ENCODE data around the gene RGL1.

RGL1 gene

DNA sequence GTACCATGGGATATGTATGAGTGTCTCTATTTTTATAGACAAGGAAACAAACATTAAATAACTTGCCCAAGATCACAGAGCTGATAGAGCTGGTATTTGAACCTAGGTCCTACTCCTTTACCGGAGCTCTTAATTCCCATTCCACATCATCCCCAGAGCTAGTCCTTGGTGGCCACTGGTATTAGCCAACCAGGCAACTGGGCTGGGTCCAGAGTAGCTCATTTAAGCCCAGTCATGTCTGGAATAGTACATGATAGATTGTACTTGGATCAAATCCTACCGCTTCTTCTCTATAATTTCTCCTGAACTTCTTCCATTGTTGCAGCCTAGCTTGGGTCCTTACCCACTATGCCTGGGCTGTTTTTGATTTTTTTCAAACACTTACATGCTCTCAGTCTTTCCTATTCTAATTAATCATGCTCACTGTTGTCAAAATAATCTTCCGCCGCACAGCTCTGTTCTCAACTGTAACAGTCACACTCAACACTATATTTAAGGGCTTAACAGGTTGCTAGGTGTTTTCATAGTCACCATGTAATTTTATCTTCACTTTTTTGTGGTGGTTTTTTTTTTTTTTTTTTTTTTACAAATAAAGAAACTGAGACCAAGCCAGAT lies 152.4 kb downstream of the RGL1 start:
- no peak for DNase-seq (ENCODE audit: low read depth)

GRCh38 chr1:183958958-183959357 lies 154.0 kb downstream of the RGL1 start:
- no peak for DNase-seq (ENCODE audit: low read depth)

- DNase-seq (ENCODE audit: low read depth) = no peak
Measured at GRCh38 chr1:183961132-183961531, 156.2 kb downstream of the RGL1 start.

DNA sequence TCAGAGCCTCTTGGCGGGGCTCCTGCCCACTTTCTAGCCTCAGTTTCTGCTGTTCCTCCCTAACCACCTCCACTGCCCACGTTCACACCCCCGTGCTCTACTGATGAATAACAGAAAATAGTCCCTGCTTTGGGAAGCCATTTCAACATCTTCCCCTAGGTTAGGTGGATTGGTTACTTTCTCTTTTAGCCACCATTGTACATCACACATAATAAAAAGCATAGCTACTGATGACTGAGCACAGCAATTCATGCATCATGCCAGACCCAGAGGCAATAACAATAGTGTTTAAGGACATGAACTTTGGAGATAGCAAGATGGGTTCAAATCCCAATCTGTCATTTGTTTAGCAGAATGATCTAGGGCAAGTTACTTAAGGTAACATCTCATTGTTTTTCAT lies 158.0 kb downstream of the RGL1 start:
- no peak for DNase-seq (ENCODE audit: low read depth)

DNA sequence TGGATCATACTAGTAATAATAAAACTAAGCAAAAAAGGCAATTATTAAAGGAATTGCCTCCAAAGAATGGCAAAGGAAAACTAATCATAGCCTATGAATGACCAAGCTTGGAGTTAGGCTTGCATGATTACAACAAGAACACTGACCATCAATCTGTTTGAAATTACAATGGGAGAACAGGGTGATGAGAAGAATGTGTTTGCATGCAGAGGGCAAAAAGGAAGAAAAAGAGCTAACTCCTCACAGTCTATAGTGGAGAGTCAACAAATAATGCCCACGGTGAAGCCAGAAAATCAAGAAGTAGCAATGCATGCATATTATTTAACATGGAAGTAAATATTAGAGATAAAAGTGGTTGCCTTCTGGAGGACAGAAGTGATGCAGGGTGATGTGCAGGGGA lies 160.8 kb downstream of the RGL1 start:
- no peak for DNase-seq (ENCODE audit: low read depth)

DNA sequence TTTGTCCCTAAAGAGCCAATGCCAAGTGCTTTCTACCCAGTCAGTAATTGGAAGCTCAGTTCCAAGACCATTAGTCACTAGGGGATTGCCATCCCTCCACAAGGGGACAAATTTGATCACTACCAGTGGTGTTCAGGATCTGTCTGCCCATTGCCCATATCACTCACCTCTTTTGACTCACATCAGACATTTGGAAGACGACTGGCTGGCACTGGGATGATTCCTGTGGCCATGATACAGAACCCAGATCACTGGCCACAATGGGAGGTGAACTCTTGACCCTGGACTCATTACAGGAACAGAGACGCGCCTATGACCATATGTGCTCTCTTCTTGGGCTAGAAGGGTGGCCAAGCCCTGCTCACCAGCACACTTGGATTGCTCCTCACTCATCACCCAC lies 161.6 kb downstream of the RGL1 start:
- DNase-seq (ENCODE audit: low read depth) = no peak

- DNase-seq (ENCODE audit: low read depth) = no peak
Measured at GRCh38 chr1:183967914-183968313, 163.0 kb downstream of the RGL1 start.

DNA sequence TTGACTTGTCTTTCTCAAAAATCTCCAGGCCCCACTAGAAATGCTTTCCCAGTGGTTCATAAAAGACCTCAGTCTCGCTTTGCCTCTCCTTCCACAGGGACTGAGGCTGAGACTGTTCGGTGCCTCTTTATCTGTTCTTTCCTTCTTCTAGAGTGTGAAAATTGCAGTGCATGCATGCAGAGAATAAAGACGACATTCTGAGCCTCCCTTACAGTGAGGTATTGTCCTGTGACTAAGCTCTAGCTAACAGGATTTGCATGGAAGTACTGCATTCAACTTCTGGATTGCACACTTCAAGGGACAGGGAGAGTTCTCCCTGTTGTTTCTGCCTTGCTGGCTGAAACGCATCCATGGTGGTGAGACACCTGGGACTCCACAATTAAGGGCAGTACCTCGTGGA lies 163.5 kb downstream of the RGL1 start:
- DNase-seq (ENCODE audit: low read depth) = no peak

- DNase-seq (ENCODE audit: low read depth) = no peak
Measured at GRCh38 chr1:183970516-183971300, 165.8 kb downstream of the RGL1 start.

DNA sequence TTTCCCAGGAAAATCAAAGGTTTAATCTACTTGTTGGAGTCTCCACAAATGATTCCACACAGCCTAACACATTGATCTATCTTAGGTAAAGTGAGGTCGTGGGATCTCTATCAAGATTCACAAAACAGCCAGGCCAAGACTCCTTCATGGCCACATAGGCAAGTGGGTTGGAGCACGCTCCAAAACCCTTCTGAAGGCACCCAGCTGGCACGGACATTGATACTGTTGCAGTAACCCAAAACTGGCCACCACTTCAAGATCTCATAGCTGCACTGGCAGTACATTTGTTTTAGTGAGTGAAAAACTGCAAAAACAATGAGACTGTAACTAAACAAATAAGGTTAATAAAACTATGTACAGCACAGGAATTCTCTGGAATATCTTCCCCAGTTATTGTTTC lies 170.7 kb downstream of the RGL1 start:
- no peak for DNase-seq (ENCODE audit: low read depth)

DNA sequence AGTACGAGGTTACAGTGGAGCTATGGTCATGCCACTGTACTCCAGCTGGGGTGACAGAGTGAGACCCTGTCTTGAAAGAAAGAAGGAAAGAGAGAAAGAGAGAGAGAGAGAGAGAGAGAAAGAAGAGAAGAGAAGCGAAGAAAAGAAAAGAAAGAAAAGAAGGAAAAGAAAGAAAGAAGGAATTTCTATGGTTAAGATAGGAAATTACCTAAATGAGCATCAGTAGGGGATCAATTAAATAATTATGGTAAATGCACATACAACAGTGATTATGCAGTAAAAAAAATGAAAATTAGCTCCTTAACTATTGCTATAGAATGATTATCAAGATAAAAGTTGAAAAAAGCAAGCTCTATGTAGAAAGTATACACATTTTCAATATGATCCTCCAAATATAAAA lies 172.8 kb downstream of the RGL1 start:
- DNase-seq (ENCODE audit: low read depth) = no peak
